GM19238 (cell line): Measurements from ENCODE around the gene SDF4.
"Not testable (repeated sequence)": the region's sequence is repeated elsewhere in the genome, so short reads cannot be mapped to it uniquely, and the experiment has no call there.

Source experiments
- DNase-seq: peaks from one replicate; pipeline ENCODE4 v3.0.0; 2011; ENCODE audit warnings: low spot score; ENCODE audit not compliant: insufficient read length

The SDF4 gene

DNA sequence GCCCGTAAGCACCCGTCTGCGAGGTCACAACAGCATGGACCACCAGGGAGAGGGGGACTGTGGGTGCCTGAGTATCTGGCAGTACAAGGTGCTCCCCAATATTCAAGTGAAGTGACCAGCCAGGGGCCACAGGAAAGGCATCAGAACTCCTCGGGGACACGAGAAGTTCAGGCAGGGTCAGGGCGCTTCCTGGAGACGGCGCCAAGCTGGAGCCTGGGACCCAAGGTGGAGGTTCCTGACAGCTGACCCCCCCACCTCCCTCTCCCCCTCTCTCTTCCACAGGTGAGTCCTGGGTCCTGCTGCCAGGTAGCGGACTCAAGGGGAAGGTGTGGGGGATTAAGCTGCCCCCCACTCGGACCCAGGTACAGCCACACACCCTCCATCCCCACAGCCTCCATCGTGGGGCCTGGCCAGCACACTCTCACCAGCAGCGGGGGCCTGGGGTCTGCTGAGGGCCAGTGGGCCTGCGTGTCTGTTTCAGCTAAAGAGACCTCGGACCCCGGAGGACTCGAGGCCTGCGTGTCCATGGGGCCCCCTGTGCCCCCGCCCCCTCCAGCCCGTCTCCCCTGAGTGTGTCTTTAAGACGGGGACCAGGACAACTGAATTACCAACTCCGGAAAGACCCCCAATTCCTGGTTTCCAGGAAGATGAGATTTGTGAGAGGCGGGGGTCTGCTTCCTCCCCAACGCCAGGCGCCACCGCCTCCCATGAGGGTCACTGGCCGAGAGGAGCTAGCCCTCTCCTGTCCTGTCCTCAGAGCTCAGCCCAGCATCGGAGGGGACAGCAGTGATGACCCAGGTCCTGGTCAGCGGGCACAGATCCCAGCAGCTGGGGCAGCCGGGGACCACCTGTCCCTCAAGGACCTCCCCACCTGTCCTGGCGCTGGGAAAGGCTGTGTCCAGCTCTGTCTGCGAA, 31.6 kb downstream of the SDF4 start:
- DNase-seq, result no peak

GRCh38 chr1:1199141-1199960, 32.5 kb downstream of the SDF4 start:
- no peak for DNase-seq

DNA sequence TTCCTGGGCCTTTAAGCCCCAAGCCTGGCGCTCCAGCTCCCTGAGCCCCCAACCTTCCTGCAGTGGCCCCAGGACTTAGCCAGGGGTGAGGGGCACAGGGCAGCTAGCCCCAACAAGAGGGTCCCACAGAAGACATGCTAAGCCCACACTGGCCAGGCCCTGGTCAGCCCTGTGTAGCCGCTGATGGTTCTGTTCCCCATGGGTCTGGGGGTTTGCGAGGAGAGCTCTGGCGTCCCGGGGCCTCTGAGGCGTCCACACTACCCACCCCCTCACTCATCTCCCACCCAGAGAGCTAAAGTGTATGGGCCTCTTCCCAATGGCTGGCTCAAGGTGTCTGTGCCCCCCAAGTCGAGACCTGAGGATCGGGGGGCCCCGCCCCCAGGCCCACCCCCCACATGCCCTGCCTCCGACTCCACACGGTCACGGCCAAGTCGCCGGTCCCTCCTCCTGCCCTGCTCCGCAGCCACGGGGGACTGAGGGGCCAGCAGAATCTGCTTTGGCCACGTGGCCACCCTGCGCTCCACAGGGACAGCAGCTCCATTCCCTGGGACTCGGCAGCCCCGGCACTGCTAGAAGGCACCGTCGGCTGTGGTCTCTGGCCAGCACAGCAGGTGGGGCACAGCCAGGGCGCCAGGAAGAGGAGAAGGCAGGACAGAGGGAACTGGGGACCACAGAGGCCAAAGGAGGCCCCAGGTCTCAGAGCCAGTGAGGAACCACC, 33.2 kb downstream of the SDF4 start:
- DNase-seq, result no peak

DNA sequence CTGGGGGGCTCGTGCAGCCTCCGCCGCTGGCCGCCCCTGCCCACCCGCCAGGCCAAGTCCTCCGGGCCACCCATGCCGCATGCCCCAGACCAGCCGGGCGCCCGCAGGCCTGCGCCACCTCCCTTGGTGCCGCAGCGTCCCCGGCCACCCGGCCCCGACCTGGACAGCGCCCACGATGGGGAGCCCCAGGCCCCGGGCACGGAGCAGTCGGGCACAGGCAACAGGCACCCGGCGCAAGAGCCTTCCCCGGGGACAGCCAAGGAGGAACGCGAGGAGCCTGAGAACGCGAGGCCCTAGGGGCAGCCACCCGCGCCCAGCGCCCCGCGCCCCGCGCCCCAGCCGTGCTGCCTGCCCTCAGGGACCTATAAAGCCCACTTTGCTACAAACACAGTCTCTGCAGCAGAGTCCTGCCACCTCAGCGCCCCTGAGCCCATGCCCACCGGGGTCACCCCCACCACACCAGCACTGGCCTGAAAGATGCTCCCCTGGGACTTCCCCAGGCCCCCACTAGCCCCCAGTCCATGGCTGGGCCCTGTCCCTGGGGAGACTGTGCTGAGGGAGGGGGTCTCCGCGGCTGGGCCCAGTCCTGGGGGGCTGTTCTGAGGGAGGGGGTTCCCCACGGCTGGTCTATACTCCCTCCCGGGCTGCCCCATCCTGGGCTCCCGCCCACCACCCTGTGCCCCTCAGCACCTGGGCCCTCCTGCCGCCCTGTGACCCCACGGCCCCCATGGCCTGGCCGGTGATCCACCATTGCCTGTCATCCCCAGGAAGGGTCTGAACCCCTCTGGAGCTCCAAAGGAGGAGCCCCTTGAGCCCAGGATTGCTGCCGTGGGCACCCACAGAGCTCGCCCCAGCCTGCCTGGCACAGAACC, 34.0 kb downstream of the SDF4 start:
- DNase-seq, result no peak

DNA sequence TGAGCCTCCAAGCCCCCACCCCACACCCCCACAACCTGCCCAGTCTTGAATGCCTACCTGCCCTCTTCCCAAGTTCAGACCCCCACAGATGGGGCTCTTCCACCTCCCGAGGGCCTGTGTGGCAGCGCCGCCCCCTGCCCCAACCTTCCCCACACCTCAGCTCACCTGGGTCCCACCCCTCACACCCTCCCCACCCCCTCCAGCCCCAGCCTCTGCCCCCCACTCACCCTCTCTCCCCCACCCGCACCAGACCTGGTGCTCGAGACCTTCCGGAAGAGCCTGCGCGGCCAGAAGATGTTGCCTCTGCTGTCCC, 34.7 kb downstream of the SDF4 start:
- DNase-seq, result no peak

DNA sequence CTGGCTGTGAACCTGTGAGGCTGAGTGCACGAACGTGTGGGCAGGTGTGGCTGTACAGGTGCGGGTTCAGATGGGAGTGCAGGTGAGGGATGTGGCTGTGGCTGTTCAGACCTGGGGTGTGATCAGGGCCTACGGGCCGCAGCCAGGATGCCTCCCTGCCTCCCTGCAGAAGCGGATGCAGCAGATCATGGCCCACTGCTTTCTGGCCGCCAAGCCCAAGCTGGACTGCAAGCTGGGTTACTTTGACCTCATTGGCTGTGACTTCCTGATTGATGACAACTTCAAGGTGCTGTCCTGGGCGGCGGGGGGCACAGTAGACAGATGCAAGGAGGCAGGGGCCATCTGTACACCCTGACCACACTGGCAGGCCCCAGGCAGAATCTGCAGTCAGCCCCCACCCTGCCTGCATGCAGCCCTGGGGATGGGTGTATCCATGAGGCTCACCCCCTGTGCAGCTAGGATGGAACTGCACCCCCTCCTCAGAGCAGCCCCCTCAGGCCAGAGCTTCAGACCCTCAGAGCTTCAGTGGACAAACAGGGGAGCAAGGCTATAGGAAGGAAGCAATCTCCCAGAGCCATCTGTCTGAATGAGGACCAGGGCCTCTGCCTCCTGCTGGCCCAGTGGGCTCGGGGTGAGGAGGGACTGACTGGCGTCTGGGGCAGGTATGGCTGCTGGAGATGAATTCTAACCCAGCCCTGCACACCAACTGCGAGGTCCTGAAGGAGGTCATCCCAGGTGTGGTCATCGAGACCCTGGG, 35.2 kb downstream of the SDF4 start:
- no peak for DNase-seq

DNA sequence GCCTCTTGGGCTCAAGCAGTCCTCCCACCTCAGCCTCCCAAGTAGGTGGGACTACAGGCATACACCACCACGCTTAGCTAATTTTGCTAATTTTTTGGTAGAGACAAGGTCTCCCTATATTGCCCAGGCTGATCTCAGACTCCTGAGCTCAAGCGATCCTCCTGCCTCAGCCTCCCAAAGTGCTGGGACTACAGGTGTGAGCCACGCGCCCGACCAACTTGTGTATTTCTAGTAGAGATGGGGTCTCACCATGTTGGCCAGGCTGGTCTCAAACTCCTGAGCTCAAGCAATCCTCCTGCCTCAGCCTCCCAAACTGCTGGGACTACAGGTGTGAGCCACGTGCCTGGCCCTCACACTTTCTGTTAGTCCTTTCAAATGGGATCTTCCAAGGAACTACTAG, 36.1 kb downstream of the SDF4 start:
- not testable (repeated sequence) for DNase-seq

- no peak for DNase-seq
Measured at GRCh38 chr1:1194723-1195122, 37.1 kb downstream of the SDF4 start.

- no peak for DNase-seq
Measured at GRCh38 chr1:1191734-1192133, 40.1 kb downstream of the SDF4 start.

GRCh38 chr1:1189111-1189510, 42.7 kb downstream of the SDF4 start:
- no peak for DNase-seq

DNA sequence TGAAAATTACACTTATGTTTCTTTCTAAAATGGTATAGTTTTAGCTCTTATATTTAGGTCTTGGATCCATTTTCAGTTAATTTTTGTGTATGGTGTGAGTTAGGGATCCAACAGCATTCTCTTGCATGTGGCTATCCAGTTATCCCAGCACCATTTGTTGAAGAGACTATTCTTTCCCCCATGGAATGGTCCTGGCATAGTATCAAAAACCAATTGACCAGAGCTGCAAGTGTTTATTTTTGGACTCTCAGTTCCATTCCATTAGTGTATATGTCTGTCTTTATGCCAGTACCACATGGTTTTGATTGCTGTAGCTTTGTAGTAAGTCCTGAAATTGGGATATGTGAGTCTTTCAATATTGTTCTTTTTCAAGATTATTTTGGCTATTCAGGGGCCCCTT, 43.9 kb downstream of the SDF4 start:
- no peak for DNase-seq

DNA sequence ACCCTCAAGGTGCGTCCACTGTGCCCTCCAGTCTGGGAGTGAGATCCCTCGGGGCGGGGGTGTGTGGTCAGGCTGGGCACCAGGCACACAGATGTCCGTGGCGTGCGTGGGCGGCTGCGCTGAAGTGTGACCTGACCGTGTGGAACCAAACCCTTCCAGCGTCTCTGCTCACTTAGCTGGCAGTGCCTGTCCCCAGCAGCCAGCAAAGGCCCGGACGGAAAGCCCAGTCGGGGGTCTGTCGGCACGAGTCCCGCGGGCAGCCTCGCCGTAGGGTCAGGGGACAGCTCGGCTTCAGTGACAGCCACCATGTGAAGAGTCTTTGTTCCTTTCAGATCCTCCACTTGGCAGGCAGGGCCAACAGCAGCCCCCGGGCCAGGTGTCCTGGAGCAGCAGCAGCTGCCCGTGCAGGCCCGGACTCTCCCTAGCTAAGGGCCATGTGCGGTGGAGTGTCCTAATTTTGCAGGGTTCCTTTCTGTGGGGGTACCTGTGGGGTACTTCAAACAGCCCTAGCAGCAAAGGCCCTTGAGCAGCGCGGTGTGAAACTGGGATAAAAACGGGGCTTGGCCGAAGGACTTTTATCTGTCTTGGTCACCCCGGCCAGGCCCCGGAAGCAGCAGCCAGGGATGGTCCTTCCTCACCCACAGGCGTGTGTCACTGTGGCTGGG, 46.6 kb downstream of the SDF4 start:
- DNase-seq, result no peak

DNA sequence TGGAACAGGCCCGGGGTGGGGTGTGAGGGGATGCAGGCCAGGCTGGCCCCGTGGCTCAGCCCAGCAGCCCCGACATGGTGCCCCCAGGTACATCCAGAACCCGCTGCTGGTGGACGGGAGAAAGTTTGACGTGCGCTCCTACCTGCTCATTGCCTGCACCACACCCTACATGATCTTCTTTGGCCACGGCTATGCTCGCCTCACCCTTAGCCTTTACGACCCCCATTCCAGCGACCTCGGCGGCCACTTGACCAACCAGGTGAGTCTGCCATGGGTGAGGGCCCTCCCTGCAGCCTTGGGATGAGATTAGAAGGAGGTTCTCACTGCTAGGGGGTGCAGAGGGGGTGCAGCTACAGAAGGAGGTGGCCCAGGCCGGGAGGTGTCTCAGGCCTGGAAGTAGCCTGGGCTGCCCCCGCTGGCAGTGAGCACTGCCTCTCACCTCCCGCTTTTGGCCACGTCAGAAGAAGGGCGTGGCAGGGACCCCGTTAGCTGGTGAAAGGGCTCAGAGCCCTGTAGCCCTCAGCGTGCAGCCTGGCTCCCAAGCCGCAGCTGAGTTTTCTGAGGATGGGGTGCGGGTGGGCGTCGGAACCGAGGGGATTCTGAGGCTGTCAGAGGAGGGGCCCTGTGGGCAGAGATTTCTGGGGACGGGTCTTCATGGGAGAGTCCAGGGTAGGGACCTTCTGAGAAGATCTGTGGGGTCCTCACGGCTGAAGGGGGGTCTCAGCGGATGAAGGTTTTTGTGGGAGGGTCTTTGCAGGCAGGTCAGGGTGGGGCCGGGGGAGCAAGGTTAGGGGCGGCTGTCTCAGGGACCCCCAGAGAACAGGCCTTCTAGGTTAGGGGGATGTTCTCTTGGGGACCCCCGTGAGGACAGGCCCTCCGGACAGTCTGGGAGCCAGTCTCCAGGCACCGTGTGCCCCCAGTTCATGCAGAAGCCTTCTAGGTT, 47.7 kb downstream of the SDF4 start:
- no peak for DNase-seq

DNA sequence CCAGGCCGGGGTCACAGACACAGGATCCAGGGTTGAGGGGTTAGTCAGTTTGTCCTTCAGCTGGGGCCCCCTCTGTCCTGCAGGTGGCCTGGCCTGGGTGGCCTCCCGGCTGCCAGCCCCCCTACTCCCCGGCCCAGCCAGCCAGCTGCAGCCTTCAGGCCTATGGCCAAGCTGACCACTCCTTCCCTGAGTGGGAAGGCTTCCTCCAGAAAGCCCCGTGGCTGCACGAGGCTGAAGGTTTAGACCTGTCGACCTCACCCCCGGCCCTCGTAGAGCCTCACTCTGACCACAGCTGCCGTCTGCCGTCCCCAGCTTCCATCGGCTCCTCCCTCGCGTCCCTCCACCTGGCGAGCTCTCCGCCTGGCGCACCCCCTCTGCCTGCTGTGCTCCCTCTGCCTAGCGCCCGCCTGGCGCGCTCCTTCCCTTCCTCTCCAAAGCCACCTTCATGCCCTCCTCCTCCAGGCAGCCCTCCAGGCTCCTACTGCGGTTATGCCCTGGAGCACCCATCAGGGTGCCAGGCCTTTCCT, 48.5 kb downstream of the SDF4 start:
- no peak for DNase-seq

GRCh38 chr1:1182491-1183220, 49.1 kb downstream of the SDF4 start:
- DNase-seq, result no peak

GRCh38 chr1:1181938-1182410, 49.8 kb downstream of the SDF4 start:
- DNase-seq, result no peak

DNA sequence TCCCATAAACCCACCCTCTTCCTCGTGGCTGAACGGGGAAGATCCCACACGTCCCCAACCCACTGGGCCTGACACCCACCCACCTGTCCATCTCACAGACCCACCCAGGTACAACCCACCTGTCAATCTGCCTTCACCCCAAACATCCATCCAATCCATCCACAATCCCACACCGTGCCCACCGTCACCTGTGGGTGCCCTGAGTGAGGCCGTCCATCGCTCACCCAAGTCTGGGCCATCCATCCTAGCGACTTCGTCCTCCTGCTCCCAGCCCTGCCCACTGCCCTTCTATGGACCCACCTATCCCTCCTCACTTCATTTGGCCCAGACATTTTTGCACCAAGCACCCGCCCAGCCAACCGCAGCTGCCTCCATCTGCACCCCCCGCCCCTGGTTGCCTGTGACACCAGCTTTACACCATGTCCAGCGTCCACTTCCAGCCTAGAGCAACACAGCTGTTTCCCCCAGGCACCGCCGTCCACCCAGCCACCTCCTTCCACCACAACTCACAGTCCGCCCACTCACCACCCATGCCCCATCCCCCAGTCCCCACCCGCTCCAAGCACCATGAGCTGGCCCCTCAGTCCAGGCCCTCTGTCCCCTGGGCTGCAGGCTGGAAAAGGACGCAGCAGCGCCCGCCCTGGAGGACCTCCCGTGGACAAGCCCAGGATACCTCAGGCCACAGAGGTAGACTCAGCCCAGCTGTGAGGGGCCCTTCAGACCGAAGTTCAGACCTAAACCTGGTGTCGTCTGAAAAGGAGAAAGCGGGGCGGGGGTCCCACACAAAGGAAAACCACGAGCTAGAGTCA, 50.5 kb downstream of the SDF4 start:
- DNase-seq, result no peak
